NCI-H187 treated with DMSO at 0.1 percent for 48 hours (cell line): ENCODE results near the gene GOLGA1.

Source experiments
- DNase-seq: peaks from one replicate; lab custom pipeline; 2025; lab: John Stamatoyannopoulos, UW

The GOLGA1 gene

GRCh38 chr9:124835026-124835557 lies 105.8 kb downstream of the GOLGA1 start:
- no peak for DNase-seq

GRCh38 chr9:124834591-124834990 lies 106.3 kb downstream of the GOLGA1 start:
- no peak for DNase-seq

GRCh38 chr9:124831642-124832364 lies 109.1 kb downstream of the GOLGA1 start:
- no peak for DNase-seq

- no peak for DNase-seq
Measured at GRCh38 chr9:124830593-124830992, 110.3 kb downstream of the GOLGA1 start.

GRCh38 chr9:124829334-124829669 lies 111.6 kb downstream of the GOLGA1 start:
- DNase-seq = no peak

GRCh38 chr9:124828489-124829333 lies 112.2 kb downstream of the GOLGA1 start:
- DNase-seq = no peak
